ENCODE data around the gene CTNNA3. TPM values are rescaled to one million over a fixed set of nuclear protein-coding genes. Genes with fewer than 3 reads are reported as not detected.
A peak's percentile ranks its signal among the peaks of the same experiment; 100 is the strongest.

CTNNA3 gene
- total RNA-seq, 1 donor from 2014 or later: 159 TPM

DNA sequence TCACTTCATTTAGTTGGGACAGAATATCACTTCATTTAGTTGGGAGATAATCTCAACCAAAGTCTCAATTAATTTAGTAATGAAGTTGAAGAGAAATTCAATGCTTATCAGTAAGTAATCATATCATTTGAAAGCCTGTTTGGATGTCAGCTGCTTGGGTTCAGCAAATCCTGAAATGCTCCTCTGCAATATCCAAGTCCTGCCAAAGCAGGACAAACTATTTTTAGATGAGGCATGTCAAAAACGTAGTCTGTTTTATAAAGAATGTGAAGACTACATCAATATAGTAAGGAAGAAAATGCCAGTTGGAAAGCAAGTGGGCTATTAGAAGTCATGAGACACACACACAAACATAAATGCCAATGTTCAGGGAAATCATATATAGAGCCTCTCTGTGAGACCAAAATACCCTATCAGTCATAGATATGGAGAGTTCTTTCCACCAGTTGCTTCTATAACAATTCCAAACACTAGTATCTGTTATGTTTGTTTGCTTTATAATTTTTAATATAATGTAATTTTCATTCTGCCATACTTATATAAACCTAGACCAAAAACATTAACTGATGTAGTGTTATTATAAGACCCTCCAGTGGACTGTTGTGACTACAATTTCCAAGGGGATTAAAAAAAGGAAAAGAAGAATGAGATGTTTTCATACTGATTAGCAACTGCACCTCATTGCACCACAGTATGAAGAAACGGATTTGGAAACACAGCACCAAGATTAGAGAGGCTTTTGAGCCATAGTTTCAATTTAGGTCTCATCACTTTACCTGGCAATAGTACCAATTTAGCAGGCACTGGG, 609.5 kb downstream of the CTNNA3 start:
- TF ChIP-seq, protein P1, sequence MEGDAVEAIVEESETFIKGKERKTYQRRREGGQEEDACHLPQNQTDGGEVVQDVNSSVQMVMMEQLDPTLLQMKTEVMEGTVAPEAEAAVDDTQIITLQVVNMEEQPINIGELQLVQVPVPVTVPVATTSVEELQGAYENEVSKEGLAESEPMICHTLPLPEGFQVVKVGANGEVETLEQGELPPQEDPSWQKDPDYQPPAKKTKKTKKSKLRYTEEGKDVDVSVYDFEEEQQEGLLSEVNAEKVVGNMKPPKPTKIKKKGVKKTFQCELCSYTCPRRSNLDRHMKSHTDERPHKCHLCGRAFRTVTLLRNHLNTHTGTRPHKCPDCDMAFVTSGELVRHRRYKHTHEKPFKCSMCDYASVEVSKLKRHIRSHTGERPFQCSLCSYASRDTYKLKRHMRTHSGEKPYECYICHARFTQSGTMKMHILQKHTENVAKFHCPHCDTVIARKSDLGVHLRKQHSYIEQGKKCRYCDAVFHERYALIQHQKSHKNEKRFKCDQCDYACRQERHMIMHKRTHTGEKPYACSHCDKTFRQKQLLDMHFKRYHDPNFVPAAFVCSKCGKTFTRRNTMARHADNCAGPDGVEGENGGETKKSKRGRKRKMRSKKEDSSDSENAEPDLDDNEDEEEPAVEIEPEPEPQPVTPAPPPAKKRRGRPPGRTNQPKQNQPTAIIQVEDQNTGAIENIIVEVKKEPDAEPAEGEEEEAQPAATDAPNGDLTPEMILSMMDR (IDR thresholded peaks at IDR 0.05; ENCODE audit: borderline replicate concordance): no peak
- H3K36me3 ChIP-seq: no peaks in the 10 kb centered on the region
- no peaks in the 10 kb centered on the region for H3K9me3 ChIP-seq (replicated peaks)
- peak overlapping the region; percentile 66 for H3K27ac ChIP-seq (replicated peaks)
- no peak for DNase-seq
- peaks cover 38% of the 10 kb centered on the region for H3K4me1 ChIP-seq
- H3K4me3 ChIP-seq: peak overlapping the region; percentile 3
- intact Hi-C loops (cut with micrococcal nuclease): no loop called here
- no peaks in the 10 kb centered on the region for H3K27me3 ChIP-seq (ENCODE audit: low read depth)

DNA sequence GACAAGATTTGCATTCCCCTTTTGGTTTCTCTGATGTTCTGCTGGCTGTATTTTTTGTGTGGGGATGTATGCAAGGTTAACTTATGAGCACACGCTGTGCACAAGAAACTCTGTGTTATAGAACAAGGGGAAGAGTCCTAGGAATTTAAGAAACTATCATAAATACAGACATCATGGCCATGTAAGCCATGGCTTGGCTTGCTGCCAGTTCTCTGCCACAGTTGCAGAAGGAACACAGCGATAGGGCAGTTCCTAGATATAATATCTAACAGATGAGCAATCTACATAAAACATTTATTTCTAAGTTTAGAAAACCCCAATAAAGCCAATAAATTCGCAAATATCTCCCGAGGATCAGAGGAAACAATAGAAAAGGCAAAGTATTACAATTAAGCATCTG, 616.9 kb downstream of the CTNNA3 start:
- DNase-seq: peak; percentile 19
- TF ChIP-seq, protein P1 (IDR thresholded peaks at IDR 0.05; ENCODE audit: borderline replicate concordance): no peak
- intact Hi-C loops (cut with micrococcal nuclease): no loop called here

DNA sequence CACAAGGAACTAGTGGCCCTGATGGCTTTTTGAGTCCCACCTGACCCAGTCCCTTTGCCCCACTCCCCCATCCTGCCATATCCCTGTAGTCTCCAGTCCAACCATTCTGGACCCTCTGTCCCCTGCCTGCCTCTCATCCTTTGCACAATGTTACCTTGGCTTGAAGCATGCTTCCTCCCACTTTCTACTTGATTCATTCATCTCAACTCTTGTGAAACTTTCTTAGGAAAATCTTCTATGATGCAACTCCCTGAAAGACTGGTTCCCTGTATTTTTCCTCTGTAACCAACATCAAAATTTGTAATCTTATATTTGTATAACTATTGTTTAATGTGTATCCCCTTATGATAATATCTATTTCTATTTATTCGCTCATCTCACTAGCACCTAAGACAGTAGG, 618.6 kb downstream of the CTNNA3 start:
- H3K9me3 ChIP-seq (replicated peaks): no peaks in the 10 kb centered on the region
- H3K4me3 ChIP-seq: no peak overlapping the region
- H3K36me3 ChIP-seq: no peaks in the 10 kb centered on the region
- intact Hi-C loops (cut with micrococcal nuclease): no loop called here
- TF ChIP-seq, protein P1 (IDR thresholded peaks at IDR 0.05; ENCODE audit: borderline replicate concordance): no peak
- peak overlapping the region; percentile 72 for H3K27ac ChIP-seq (replicated peaks)
- H3K4me1 ChIP-seq: peaks cover 14% of the 10 kb centered on the region
- no peaks in the 10 kb centered on the region for H3K27me3 ChIP-seq (ENCODE audit: low read depth)
- no peak for DNase-seq

More for the DNA sequence above, 616.9 kb downstream of the CTNNA3 start:
- Histone ChIP-seq H3K4me1 (peaks cover 14% of the 10 kb centered on the region), H3K36me3 (no peaks in the 10 kb centered on the region), H3K27me3 (ENCODE audit: low read depth) (no peaks in the 10 kb centered on the region), H3K27ac (replicated peaks) (peak overlapping the region; percentile 27), H3K4me3 (no peak overlapping the region), H3K9me3 (replicated peaks) (no peaks in the 10 kb centered on the region)

DNA sequence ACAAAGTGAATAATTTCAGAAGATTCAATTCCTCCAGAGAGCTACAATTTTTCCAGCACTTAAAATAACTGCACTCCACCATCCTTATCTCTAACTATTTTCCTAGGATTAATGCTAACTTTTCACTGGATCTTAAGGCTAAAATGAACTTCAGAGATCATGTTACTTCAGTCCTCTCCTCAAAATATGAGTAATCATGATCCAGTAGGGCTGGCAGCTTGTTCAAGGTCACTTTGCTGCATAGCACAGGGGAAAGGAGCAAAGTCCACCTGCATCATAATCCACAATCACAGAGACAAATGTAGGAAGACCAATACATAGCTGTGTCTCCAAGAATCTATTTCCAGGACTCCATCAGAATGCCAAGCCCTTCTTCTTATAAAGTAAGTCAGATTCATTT, 619.9 kb downstream of the CTNNA3 start:
- no peak overlapping the region for H3K4me3 ChIP-seq
- no peak for DNase-seq
- H3K4me1 ChIP-seq: peaks cover 14% of the 10 kb centered on the region
- peak overlapping the region; percentile 72 for H3K27ac ChIP-seq (replicated peaks)
- no peaks in the 10 kb centered on the region for H3K27me3 ChIP-seq (ENCODE audit: low read depth)
- intact Hi-C loops (cut with micrococcal nuclease): no loop called here
- no peaks in the 10 kb centered on the region for H3K9me3 ChIP-seq (replicated peaks)
- H3K36me3 ChIP-seq: no peaks in the 10 kb centered on the region
- TF ChIP-seq, protein P1 (IDR thresholded peaks at IDR 0.05; ENCODE audit: borderline replicate concordance): no peak

DNA sequence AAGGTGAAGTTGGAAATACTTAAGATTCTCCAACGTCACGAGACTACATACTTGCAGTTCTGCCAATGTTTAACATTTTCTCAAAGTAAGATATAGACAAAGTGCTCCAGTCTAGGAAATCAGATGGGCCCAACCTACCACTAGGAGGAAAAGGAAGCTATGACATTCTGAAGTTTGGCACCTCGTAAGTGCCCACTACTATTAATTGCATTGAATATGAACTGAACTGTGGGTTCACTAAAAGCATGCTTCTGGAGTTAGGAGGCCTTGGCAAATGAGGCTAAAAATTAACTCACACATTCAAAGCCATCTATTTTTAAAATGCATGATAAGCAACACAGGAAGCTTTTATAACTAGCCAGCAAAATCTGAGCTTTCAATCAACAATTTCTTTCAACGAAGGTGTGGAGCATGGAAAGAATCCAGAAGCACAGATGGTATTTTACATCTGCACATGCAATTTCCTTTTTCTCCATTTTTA, 620.5 kb downstream of the CTNNA3 start:
- no peak for DNase-seq
- no peaks in the 10 kb centered on the region for H3K27me3 ChIP-seq (ENCODE audit: low read depth)
- no peak overlapping the region for H3K4me3 ChIP-seq
- H3K9me3 ChIP-seq (replicated peaks): no peaks in the 10 kb centered on the region
- intact Hi-C loops (cut with micrococcal nuclease): no loop called here
- TF ChIP-seq, protein P1 (IDR thresholded peaks at IDR 0.05; ENCODE audit: borderline replicate concordance): no peak
- H3K36me3 ChIP-seq: no peaks in the 10 kb centered on the region
- peak overlapping the region; percentile 72 for H3K27ac ChIP-seq (replicated peaks)
- H3K4me1 ChIP-seq: peaks cover 14% of the 10 kb centered on the region
